Lung (tissue), 12 donors: Measurements from ENCODE around the gene UXS1. TPM values are rescaled to one million over a fixed set of nuclear protein-coding genes. Genes with fewer than 3 reads are reported as not detected.
A peak's percentile ranks its signal among the peaks of the same experiment; 100 is the strongest.

Source experiments
- ATAC-seq: fragments of 200-7000 bp; cut with Tn5 transposase; one replicate; pipeline ENCODE4 v1.9.1; 2020; ENCODE audit warnings: moderate number of reproducible peaks; ENCODE audit not compliant: insufficient read depth, low FRiP score
- DNase-seq, 3 donors: peaks; one replicate each; pipeline ENCODE4 v3.0.0-alpha.2; 2013 to 2017
- H3K27ac ChIP-seq, 2 donors: one replicate each; pipeline ENCODE4 v1.5.1; 2013; ENCODE audit warnings: mild to moderate bottlenecking in 2 of 2, moderate library complexity in 2 of 2, control low read depth in 1 of 2, inconsistent platforms in 1 of 2, low read depth in 1 of 2, low read length in 1 of 2
- H3K27me3 ChIP-seq, 3 donors: one replicate each; pipeline ENCODE4 v1.5.1; 2013; ENCODE audit warnings: low read length in 2 of 3; ENCODE audit not compliant: control insufficient read depth in 3 of 3, insufficient read depth in 3 of 3
- H3K36me3 ChIP-seq, 4 donors: one replicate each; pipeline ENCODE4 v1.5.1; 2013; ENCODE audit warnings: low read length in 4 of 4, mild to moderate bottlenecking in 1 of 4, moderate library complexity in 1 of 4; ENCODE audit not compliant: control insufficient read depth in 4 of 4, insufficient read depth in 4 of 4
- H3K4me1 ChIP-seq, 5 donors: one replicate each; pipeline ENCODE4 v1.5.1; 2013; ENCODE audit warnings: low read length in 5 of 5, mild to moderate bottlenecking in 2 of 5, moderate library complexity in 1 of 5; ENCODE audit not compliant: control insufficient read depth in 5 of 5, insufficient read depth in 5 of 5
- H3K4me3 ChIP-seq: one replicate; pipeline ENCODE4 v1.5.1; 2013; ENCODE audit warnings: mild to moderate bottlenecking, control low read depth, moderate library complexity
- H3K9ac ChIP-seq, 2 donors: one replicate each; pipeline ENCODE4 v1.5.1; 2013; ENCODE audit warnings: low read length in 2 of 2, control low read depth in 1 of 2; ENCODE audit not compliant: insufficient read depth in 1 of 2
- H3K9me3 ChIP-seq, 4 donors: one replicate each; pipeline ENCODE4 v1.5.1; 2013; ENCODE audit warnings: low read length in 3 of 4, mild to moderate bottlenecking in 1 of 4, moderate library complexity in 1 of 4; ENCODE audit not compliant: control insufficient read depth in 4 of 4, insufficient read depth in 3 of 4
- WGBS, 2 donors: extraction: QIAGEN DNeasy Blood & Tissue Kit; methylation state at CpG; one replicate each; pipeline ENCODE4 v1.1.7; 2013; 5-methylcytosine and 5-hydroxymethylcytosine counted together
- polyA plus RNA-seq, 2 donors: library from polyadenylated mRNA; stranded (reverse); fragments of 200-250 nt; gene quantifications; one replicate each; pipeline ENCODE4 v1.2.1, GENCODE V29; 2013
- total RNA-seq, 2 donors: library from RNA; depleted of rRNA in 1 of 2; stranded (reverse); fragments of >200 nt in 1 of 2; gene quantifications; one replicate each; pipeline ENCODE4 v1.2.1, GENCODE V29; 2014 to 2021
- TF ChIP-seq, protein P1 (sequence below): IDR thresholded peaks from 2 replicates; pipeline ENCODE4 v1.5.1; 2012; ENCODE audit warnings: mild to moderate bottlenecking; ENCODE audit errors: control extremely low read depth, extremely low read depth
- donor health status: control.
- donor health status: control.
- donor health status: Bipolar disorder and iron deficiency.
- donor health status: healthy.
- donor health status: DM: yes; HTN: yes; CAD: no.

UXS1 gene
- total and polyA plus RNA-seq, 4 donors: 24.6 to 96.5 (median 43.1) TPM

DNA sequence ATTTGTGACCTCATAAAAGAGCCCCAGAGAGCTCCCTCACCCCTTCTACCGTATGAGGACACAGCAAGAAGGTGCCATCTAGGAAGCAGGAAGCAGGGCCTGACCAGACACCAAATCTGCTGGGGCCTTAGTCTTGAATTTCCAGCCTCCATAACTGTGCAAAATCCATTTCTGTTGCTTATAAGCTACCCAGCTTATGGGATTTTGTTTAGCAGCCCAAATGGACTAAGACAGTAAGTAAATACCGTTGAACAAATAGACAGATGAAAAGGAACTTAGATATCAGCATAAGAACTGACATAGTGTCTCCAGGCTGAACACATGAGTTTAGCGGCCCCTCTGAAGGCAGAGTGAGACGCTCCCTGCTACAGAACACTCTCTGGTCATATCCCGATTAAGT, 130.9 kb downstream of the UXS1 start:
- Histone ChIP-seq H3K4me3 (no peak overlapping the region), H3K27me3 (no peaks in the 10 kb centered on the region), H3K9ac (no peak overlapping the region), H3K36me3 (no peaks in the 10 kb centered on the region), H3K9me3 (peaks cover 0 to 2% (median 0%) of the 10 kb centered on the region in 4 donors), H3K27ac (no peak overlapping the region), H3K4me1 (peaks cover 0 to 56% (median 11%) of the 10 kb centered on the region in 5 donors)
- ATAC-seq (no peak), DNase-seq (no peak)
- 78 to 83% methylated on average over 5 of the region's 5 CpGs for WGBS, 2 donors
- TF ChIP-seq, protein P1, sequence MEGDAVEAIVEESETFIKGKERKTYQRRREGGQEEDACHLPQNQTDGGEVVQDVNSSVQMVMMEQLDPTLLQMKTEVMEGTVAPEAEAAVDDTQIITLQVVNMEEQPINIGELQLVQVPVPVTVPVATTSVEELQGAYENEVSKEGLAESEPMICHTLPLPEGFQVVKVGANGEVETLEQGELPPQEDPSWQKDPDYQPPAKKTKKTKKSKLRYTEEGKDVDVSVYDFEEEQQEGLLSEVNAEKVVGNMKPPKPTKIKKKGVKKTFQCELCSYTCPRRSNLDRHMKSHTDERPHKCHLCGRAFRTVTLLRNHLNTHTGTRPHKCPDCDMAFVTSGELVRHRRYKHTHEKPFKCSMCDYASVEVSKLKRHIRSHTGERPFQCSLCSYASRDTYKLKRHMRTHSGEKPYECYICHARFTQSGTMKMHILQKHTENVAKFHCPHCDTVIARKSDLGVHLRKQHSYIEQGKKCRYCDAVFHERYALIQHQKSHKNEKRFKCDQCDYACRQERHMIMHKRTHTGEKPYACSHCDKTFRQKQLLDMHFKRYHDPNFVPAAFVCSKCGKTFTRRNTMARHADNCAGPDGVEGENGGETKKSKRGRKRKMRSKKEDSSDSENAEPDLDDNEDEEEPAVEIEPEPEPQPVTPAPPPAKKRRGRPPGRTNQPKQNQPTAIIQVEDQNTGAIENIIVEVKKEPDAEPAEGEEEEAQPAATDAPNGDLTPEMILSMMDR: no peak

DNA sequence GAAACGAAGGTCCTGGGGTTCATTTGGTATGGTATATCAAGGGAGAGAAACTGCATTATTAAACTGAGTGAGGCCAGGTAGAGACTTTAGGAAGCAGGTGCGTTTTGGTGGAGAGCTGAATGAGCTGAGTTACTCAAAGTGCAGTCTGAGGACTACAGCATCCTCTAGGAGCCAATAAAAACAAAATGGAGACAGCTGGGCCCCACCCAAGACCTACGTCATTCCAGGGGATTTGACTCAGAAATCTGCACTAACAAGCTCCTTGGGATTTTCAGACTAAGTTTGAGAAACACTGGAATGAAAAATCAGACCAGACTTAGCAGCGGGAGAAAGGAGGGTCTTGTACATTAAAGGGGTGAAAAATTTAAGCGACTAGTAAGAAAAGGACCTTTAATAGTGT, 131.5 kb downstream of the UXS1 start:
- ATAC-seq (no peak), DNase-seq (no peak)
- TF ChIP-seq, protein P1: no peak
- peaks cover 0 to 2% (median 0%) of the 10 kb centered on the region in 4 donors for H3K9me3 ChIP-seq
- WGBS, 2 donors: 90 to 95% methylated on average over 5 of the region's 5 CpGs
- H3K4me3 ChIP-seq: no peak overlapping the region
- H3K27me3 ChIP-seq: no peaks in the 10 kb centered on the region
- H3K4me1 ChIP-seq: peaks cover 0 to 56% (median 11%) of the 10 kb centered on the region in 5 donors
- no peaks in the 10 kb centered on the region for H3K36me3 ChIP-seq
- no peak overlapping the region for H3K27ac ChIP-seq
- no peak overlapping the region for H3K9ac ChIP-seq

DNA sequence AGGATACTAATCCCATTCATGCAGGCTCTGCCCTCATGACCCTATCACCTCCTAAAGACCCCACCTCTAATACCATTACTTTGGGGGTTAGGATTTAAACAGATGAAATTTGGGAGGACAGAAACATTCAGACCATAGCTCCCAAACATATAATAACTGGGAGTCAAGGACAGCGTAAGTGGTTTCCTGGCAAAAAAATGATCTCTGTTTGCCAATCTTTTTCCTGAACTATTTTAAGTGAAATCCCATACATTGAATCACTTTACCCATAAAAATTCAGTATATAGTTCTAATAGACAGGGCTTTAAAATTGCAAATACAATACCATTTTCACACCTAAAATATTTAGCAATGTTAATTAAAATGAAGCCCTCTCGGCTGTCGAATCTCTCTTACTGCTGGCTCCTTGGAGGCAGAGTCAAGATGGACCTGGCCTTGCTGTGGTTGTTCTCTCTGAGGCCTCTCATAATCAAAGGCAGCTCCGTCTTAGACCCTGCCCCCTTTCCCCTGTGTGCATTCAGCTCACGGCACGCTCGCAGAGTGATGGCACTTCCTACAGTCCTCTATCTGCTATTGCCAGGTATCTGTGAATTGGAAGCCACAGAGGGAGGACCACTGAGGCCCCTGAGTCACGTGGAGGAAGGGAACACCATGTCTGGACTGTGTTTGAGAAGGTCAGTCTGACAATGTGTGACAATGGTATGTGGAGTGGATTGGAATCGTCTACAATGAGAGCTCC, 132.3 kb downstream of the UXS1 start:
- 82 to 90% methylated on average over 9 of the region's 9 CpGs for WGBS, 2 donors
- Histone ChIP-seq H3K9me3 (peaks cover 0 to 2% (median 0%) of the 10 kb centered on the region in 4 donors), H3K27me3 (no peaks in the 10 kb centered on the region), H3K36me3 (no peaks in the 10 kb centered on the region), H3K9ac (no peak overlapping the region), H3K27ac (no peak overlapping the region), H3K4me3 (no peak overlapping the region), H3K4me1 (peaks cover 0 to 56% (median 11%) of the 10 kb centered on the region in 5 donors)
- DNase-seq (peak in 2 of 3 donors; percentile 52 to 73), ATAC-seq (no peak)
- TF ChIP-seq, protein P1: no peak
